Measurements from ENCODE around the gene IGF2.
"Not testable (repeated sequence)": the region's sequence is repeated elsewhere in the genome, so short reads cannot be mapped to it uniquely, and the experiment has no call there.

Gene IGF2

DNA sequence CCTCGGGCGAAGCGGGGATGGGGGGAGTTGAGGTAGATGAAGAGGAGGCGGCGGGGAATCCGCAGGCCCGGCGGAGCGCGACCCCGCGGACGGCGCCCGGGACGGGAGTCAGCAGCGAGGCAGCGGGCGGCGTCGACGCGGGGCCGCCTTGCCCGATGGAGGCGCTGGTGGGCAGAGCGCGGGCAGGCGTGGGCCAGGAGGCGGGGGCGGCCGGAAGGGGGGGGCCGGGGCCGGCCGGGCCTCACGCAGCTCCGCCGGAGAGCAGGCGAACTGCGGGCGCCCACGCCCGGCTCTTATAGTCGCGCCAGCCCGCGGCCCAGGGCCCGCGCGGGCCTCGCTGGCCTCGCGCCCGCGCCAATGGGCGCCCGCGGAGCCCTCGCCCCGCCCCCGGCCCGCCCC, at the start of gene IGF2:
Gene IGF2, minus strand, starts transcription at position 267 of the 399 bp plus-strand sequence. CDS start 3,866 bp downstream, outside the sequence.
- no peak for DNase-seq

- no peak for DNase-seq
These were observed 49.6 kb upstream of the IGF2 start for GRCh38 chr11:2188745-2189144.

GRCh38 chr11:2187280-2187707, 48.1 kb upstream of the IGF2 start:
- no peak for DNase-seq

- peak; percentile 92 for DNase-seq
These were observed 47.6 kb upstream of the IGF2 start for GRCh38 chr11:2186669-2187279.

GRCh38 chr11:2185324-2186085, 46.3 kb upstream of the IGF2 start:
- no peak for DNase-seq

DNA sequence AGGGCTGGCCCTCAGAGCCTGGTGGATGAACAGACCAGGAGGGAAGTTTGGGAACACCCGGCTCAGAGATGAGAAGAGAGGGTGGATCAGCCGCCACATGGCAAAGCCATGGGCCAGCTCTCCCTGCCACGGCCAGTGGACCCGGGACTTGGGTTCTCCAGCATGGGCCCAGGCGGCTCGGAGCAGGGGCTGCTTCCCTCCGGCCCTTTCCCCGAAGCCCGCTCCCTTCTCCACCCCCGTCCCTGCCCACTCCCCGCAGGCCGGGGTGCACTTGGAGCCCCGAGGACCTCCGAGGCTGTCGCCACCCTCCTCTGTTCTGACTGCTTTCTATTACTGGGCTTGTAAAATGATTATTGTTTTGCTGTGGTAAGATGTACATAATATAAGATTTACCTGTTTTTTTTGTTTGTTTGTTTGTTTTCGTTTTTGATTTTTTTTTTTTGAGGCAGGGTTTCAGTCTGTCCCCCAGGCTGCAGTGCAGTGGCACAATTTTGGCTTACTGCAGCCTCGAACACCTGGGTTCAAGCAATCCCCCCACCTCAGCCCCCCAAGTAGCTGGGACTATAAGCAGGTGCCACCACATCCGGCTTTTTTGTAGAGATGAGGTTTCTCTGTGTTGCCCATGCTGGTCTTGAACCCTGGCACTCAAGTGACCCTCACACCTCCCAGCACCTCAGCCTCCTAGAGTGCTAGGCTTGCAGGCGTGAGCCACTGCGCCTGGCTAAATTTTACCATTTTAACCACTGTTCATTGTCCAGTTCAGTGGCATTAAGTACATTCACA, 43.7 kb upstream of the IGF2 start:
- no peak for DNase-seq

GRCh38 chr11:2182075-2182474, 42.9 kb upstream of the IGF2 start:
- DNase-seq, result no peak

- peak; percentile 96 for DNase-seq
These were observed 41.7 kb upstream of the IGF2 start for GRCh38 chr11:2180789-2181370.

DNA sequence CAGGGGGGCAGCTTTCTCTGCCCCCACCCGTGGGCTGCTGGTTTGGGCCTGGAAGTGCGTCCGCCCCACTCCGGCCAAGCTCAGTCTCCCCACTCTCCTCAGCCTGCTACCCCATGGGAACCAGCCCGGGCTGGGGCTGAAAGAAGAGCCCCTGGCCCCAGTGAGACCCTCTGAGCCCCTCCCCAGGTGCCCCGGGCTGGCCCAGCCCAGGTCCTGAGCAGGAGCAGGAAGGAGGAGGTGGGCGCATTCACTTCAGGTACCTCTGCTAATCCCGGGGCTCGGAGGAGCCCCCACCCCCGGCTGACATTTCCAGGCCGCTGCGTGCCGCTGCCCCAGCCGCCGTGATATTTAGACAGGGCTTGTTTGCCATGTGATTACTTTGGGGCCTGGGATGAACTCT, 41.2 kb upstream of the IGF2 start:
- no peak for DNase-seq

DNA sequence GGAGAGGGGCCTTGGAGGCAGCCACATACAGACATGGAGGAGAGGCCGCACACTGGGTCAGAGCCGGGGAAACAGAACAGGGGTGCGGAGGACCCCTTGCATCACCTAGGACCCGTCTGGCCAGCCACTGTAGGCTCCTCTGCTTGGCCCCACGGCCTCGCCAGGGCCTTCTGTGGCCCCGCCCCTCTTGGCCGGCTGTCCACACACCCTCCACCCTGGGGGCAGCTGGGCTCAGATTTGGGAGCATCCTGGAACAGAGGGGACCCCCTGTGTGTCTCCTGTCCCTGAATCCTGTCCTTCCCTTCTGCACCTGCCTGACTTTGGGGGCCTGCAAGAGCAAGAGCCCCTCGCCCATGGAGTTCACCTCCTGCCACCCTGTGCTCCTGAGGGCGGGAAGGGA, 40.3 kb upstream of the IGF2 start:
- DNase-seq, result no peak

- peak; percentile 84 for DNase-seq
These were observed 39.8 kb upstream of the IGF2 start for GRCh38 chr11:2178906-2179494.

DNA sequence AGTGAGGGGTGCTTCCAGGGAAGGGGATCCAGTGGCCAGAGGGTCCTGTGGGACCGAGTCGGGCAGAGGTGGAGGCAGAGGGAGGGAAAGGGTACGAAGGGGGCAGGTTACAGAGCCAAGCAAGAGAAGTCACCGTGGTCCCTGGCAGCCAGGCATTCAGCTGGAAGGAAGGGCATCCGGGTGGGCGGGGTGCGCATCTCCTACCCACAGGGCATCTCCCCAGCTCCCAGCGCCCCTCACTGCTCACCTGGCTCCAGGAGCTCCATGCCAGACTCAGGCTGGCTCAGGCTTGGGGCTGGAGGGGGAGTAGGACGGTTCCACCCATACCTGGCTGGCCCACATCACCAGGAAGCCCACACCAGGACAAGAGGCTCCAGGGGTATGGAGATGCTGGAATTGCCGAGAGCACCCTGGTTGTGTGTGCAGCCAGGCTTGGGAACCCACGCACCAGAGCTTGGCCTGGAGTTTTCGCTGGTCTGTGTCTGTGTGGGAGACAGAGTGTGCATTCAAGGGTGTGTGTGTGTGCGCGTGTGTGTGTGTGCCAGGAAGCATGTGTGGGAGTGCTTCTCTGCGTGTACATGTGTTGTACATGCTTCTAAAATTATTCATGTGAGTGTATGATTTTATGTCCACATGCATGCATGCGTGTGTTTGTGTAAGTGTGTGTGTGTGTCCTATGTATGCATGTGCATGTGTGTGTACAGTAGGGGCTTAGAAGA, 39.0 kb upstream of the IGF2 start:
- not testable (repeated sequence) for DNase-seq

DNA sequence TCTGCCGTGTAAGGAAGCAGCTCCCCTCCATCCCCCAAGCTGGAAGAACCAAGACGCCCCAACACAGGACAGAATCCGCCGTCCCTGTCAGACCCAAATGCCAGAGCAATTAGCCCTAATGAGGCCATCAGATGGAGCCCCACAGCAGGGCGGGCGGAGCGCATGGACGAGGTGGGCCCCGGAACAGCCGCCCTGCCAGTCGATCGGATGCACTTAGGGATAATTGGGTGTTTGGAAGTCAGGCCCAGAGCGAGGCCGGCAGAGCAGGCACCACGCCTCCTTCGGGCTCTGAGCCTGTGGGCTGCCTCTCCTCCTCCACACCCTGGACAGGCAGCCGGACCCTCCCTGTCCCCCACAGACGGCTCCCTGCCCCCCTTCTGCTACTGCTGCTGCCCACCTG, 37.9 kb upstream of the IGF2 start:
- DNase-seq, result no peak

GRCh38 chr11:2176389-2176900, 37.3 kb upstream of the IGF2 start:
- no peak for DNase-seq

DNA sequence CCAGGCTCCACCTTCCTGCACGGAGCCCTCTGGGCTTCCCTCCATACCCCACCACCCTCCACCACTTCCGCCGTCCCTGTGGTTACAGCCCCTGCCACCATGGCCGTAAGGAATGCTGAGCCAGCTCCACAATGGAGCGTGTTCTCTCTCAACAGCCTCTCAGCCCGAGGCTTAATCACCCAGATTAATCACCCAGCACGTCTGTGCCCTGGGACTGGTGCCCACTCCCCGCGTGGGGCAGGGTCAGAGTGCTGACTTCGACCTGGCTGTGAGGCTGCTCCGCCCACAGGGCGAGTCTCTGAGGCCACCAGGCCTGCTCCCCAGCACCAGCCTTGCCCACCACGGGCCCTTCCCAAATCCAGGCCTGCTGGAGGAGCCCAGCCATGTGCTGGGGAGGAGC, 36.5 kb upstream of the IGF2 start:
- no peak for DNase-seq

- DNase-seq, result no peak
These were observed 35.2 kb upstream of the IGF2 start for GRCh38 chr11:2174361-2174760.

DNA sequence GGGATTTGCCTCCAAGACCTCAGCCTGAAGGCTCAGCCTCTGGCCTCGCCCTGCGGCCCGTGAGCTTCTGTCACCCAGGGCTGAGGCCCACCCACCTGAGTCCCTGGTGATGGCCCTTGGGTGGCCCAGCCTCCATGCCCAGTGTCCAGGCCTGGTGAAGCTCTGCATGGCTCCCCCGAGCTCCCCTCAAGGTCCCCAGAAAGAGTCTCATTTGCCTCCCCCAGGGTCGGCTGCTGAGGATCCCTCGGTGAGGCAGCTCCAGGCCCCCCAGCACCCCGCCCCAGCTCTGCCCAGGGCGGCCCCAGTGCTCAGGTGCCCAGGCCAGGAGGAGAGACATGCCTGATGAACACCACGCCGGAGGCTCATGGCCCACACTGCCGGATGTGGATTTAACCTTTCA, 34.6 kb upstream of the IGF2 start:
- no peak for DNase-seq

DNA sequence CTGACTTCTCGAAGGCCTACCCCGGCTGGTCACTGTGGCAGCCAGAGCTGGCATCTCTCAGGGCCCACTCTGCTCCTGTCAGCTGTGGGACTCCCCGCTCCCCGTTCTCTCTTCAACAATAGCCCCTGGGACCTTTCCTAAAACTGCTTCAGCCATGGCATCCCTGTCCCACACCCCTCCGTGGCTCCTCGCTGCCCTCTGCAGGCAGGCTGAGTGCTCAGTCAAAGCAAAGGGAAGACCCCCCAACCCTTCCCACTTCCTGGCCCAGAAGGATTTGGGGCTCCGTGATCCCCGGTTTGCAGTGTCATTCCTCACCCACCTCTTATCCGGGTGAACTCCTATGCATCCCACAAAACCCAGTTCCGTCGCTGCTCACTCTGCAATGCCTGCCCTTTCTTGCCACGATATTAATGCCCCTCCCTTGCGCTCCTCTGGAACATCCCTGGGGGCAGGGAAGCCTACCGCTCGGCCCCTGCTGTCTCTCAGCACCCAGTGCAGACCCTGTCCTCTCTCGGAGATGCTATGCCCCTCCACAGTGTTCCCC, 34.0 kb upstream of the IGF2 start:
- DNase-seq, result peak; percentile 91

DNA sequence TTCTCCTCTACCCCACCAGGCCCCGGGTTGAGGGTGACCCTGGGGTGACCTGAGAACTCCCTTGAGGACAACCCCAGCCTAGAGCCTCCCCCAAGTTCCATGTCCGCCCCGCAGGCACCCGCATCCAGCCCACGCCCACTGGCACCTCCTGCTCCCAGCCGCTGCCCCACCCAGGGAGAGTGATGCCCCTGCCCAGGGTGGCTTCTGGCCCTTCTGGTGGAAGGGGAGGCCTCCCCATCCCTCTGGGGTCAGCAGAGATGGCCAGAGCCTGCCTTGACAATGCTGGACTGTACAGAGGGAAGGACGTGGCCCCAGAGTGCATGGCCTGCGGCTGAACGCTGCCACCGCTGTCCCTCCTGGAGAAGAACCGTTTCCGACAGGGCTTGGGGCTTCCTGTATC, 33.5 kb upstream of the IGF2 start:
- DNase-seq, result no peak

DNA sequence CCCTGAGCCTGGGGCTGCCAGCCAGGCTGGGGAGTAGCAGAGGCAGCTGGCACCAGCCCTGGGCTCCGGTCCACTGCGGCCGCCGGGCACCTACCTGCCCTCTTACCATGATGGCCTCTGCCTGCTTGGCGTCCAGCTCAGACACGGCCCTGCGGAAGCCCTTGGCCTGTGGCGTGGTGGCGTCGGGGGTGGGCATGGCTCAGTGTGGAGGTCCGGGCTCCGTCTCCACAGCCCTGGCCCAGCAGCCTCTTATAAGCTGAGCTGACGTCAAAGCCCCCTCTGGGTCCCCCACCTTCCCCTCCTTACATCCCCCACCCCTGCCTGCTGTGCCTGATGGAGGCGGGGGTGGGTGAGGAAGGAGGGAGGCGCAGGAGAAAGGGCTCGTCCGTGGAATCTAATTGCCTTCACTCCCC, 32.4 kb upstream of the IGF2 start, which contains the start of gene TH:
Gene TH, minus strand, starts transcription at position 225 of the 413 bp plus-strand sequence. Its CDS starts 29 bp downstream, at position 196.
- no peak for DNase-seq

Data from 8988T (cell line).